Activated CD8-positive, alpha-beta memory T cell treated with anti-CD3 and anti-CD28 coated beads, Interleukin-2, amount 50 U/mL, for 48 hours (primary cell): Measurements from ENCODE around the gene RPS6KB1.
"Not testable (repeated sequence)": the region's sequence is repeated elsewhere in the genome, so short reads cannot be mapped to it uniquely, and the experiment has no call there.

ENCODE experiments used
- DNase-seq: peaks from one replicate; pipeline ENCODE4 v3.0.0-alpha.2; 2020

Gene RPS6KB1

DNA sequence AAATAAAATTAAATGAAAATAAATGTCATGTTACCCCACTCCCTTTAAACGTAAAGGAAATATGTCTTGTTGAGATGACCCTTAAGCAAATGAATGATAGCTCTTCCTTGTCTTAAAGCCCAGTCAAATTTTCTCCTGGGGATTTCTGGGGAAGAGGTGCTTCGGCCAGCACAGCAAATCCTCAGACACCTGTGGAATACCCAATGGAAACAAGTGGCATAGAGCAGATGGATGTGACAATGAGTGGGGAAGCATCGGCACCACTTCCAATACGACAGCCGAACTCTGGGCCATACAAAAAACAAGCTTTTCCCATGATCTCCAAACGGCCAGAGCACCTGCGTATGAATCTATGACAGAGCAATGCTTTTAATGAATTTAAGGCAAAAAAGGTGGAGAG lies 53.5 kb downstream of the RPS6KB1 start:
- not testable (repeated sequence) for DNase-seq

DNA sequence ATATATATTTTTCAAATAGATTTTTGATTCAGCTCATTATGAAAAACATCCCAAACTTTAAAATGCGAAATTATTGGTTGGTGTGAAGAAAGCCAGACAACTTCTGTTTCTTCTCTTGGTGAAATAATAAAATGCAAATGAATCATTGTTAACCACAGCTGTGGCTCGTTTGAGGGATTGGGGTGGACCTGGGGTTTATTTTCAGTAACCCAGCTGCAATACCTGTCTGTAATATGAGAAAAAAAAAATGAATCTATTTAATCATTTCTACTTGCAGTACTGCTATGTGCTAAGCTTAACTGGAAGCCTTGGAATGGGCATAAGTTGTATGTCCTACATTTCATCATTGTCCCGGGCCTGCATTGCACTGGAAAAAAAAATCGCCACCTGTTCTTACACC lies 54.4 kb downstream of the RPS6KB1 start:
- not testable (repeated sequence) for DNase-seq

DNA sequence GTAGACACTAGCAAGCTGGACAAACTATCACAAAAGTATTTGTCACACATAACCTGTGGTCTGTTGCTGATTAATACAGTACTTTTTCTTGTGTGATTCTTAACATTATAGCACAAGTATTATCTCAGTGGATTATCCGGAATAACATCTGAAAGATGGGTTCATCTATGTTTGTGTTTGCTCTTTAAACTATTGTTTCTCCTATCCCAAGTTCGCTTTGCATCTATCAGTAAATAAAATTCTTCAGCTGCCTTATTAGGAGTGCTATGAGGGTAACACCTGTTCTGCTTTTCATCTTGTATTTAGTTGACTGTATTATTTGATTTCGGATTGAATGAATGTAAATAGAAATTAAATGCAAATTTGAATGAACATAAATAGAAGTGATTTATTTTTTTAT lies 57.1 kb downstream of the RPS6KB1 start:
- no peak for DNase-seq

DNA sequence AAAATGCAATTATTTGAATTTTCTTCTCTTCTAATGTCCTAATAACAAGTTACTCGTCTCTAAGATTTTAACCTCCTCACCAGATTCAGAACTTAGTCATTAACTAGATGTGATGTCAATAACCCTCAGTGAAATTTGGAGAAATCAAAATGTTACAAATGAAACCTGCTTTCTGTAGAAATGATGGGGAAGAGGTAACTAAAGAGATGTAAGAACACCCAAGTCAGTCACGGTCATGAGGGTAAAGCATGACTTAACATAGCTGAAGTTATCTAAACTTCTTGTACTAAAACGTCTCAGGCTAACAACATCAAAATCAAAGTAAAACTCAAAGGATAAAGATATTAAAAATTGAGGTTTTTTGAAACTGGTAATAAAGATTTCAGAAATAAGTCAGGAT lies 61.9 kb downstream of the RPS6KB1 start:
- no peak for DNase-seq

DNA sequence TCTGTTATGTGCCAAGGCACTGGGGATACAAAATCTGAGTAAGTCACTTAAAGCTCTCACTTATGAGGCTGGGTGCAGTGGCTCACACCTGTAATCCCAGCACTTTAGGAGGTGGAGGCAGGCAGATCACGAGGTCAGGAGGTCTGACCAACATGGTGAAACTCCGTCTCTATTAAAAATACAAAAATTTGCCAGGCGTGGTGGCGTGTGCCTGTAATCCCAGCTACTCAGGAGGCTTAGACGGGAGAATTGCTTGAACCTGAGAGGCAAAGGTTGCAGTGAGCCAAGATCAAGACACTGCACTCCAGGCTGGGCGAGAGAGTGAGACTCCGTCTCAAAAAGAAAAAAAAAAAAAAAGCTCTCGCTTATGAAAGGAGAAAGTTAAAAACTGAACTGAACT lies 66.7 kb downstream of the RPS6KB1 start:
- not testable (repeated sequence) for DNase-seq

DNA sequence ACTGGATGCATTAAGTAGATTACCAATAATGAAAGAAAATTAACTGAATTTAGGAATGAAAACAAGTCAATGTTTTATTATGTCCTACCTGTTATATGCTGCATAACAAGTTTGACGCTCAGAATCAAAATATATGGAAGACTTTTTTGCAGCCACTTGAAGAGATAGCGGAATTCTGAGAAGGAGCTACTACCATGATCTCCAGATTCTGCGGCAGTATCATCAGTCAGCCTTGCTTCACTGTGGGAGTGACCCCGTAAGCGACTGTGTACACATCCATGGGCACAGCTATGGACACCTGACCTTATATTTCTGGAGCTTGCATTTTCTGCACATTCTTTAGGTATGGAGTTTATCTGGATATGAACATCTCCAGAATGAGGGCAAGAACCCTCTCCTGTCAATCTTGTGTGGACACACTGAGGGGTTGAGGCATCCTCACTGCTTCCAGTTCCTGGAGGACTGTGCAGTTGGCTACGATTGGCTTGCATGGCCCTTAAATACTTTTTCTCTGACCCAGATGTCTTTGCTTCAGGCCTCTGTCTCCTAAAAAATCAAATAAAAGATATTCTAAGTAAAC lies 69.9 kb downstream of the RPS6KB1 start:
- no peak for DNase-seq

DNA sequence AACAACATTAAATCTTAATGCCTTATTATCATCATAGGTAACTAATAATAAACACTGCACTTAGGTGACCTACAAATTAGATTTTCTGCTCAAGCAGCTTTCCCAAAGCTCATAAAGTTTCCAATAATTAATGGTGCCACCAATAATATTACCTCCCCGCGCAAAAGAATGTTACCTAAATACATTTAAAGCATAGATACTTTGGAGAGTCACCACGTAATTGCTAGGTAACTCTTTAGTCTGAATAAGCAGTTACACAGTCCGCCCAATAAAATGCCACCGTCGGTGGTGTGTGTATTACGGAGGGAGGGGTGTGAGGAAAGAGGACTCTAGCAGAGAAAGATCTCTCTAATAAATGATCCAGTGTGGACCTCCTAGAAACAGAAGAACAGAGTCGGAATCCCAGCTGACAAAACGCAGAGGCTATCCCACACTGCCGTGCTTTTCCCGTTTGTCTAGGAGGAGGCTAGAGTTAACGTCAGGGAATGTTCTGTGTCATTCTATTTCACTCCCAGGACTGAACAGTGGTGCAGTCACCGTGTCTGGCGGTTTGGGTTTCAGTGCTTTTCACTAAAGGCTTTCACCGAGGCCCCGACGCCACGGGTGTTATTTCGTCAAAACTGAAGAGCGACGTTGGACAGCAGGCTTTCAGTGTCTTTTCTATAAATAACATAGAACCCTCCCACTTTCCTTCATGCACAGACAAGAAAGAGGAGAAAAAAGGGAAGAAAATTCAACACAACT lies 71.0 kb downstream of the RPS6KB1 start:
- peak; percentile 72 for DNase-seq

DNA sequence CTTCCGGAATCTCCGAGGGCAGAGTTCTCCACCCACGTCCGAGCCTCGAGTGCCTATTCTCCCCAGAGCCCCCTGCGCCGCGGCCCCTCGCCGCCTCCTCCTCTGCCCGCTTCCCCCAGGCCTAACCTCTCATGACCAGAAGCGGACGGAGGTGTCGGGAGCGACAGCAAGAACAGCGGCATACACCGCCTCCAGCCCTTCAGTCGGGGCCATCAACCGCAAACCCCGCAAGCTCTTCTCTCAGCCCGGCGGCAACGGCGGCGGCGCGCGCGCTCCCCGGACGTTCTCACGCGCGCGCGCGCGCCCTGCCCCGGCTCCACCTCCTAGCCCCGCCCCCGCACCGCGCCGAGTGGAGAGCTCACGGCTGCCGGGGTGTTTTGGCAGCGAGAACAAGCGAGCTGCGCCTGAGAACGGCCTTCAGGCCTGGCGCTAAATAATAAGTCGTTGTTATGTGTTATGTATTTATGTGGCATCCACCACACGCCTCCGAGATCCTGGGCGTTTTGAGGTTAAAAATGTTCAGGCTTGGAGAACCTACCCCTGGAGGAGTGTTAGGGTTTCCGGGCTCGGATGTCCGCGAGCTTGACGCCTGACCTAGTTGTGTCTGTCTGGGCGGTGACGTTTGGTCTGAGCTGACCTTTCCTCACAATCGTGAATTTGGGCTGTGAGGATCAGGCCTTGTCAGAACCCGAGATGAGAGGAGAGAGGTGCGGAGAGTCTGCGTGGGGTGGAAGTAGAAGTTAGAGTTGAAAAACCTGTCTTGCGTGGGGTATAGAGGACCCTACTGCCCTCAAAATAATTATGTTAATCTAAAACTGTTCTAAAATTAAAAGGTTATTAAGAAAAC lies 71.8 kb downstream of the RPS6KB1 start, which contains the start of gene RNFT1:
TSS of gene RNFT1 (minus strand) at position 259 of the 847 bp plus-strand sequence. CDS start at position 182, 77 bp downstream.
- DNase-seq = peak; percentile 99

DNA sequence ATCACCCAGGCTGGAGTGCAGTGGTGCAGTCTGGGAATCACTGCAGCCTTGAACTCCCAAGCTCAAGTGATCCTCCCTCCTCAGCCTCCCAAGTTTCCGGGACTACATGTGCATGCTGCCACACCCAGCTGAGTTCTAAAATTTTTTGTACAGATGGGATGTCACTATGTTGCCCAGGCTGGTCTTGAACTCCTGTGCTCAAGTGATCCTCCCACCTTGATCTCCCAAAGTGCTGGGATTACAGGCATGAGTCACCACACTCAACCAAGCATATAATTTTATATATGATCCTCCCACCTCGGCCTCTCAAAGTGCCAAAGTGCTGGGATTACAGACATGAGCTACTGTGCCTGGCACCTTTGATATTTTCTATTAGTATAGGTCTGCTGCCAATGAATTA lies 78.8 kb downstream of the RPS6KB1 start:
- DNase-seq = not testable (repeated sequence)

DNA sequence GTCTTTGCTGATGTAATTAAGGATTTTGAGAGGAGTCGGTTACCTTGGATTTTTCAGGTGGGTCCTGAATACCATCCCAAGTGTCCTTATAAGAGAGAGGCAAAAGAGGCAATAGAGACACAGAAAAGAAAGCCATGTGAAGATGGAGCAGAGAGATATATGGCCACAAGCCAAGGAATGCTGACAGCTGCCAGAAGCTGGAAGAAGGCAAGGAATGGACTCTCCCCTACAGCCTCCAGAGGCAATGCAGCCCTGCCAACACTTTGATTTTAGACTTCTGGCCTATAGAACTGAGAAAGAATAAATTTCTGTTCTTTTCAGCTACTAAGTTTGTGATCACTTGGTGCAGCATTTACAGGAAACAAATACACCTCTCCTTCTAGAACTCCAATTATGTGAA lies 79.9 kb downstream of the RPS6KB1 start:
- no peak for DNase-seq

DNA sequence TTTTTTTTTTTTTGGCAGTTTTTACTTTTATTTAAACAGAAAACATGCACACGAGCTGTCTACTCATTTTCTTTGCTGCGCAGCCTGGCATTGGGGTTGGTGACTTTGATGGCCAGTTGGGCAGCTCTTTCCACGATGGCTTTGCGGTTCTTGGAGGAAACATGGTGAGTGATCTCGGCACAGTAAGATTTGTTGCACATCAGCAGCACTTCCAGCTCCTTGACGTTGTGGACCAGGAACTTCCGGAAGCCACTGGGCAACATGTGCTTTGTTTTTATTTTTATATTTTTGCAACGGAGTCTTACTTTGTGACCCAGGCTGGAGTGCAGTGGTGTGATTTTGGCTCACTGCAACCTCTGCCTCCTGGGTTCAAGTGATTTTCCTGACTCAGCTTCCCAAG lies 80.6 kb downstream of the RPS6KB1 start:
- not testable (repeated sequence) for DNase-seq

DNA sequence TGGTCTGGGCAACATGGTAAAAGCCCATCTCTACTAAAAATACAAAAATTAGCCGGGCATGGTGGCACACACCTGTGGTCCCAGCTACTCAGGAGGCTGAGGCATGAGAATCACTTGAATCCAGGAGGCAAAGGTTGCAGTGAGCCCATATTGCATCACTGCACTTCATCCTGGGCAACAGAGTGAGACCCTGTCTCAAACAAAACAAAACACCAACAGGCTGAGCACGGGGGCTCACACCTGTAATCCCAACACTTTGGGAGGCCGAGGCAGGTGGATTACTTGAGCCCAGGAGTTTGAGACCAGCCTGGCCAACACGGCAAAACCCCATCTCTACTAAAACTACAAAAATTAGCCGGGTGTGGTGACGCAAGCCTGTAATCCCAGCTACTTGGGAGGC lies 82.2 kb downstream of the RPS6KB1 start:
- not testable (repeated sequence) for DNase-seq

DNA sequence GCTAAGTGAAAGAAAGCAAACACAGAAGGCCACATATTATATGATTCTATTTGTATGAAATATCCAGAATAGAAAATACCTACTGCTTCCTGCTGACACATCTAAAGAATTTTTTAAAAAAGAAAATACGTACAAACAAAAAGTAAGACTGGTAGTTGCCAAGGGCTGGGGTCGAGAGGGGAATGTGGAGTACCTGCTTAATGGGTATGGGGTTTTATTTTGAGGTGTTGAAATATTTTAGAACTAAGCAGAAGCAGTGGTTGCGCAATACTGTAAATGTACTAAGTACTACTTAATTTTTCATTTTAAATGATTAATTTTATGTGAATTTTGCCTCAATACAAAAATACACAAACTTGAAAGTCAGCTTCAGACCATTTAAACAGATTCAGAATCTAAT lies 103.7 kb downstream of the RPS6KB1 start:
- not testable (repeated sequence) for DNase-seq
